Neural cell (in vitro differentiated cells): ENCODE data around the gene MAPT. TPM values are rescaled to one million over a fixed set of nuclear protein-coding genes. Genes with fewer than 3 reads are reported as not detected.

Experiments used
- H2AFZ ChIP-seq: fragments of 200-600, 300-800 bp; sonication (generic), shearing (Covaris generic); 2 replicates; pipeline ENCODE4 v1.6.0; 2014; ENCODE audit warnings: low read depth, mild to moderate bottlenecking, antibody characterized with exemption, low read length, moderate library complexity
- H3F3A ChIP-seq: fragments of 200-600 bp; shearing (Covaris generic); 2 replicates; pipeline ENCODE4 v1.6.1; 2016; ENCODE audit warnings: mild to moderate bottlenecking, moderate library complexity, mixed read lengths, antibody characterized with exemption, low read length; ENCODE audit not compliant: insufficient read depth, poor library complexity, severe bottlenecking
- H3K27ac ChIP-seq: fragments of 200-600, 300-800 bp; sonication (generic), shearing (Covaris generic); 2 replicates; pipeline ENCODE4 v1.5.1; 2014; ENCODE audit warnings: mild to moderate bottlenecking, low read length, moderate library complexity
- H3K27me3 ChIP-seq: fragments of 300-800, 200-600 bp; sonication (generic), shearing (Covaris generic); 2 replicates; pipeline ENCODE4 v1.6.0; 2014; ENCODE audit warnings: mild to moderate bottlenecking, low read depth, low read length, moderate library complexity; ENCODE audit not compliant: insufficient read depth
- H3K36me3 ChIP-seq: fragments of 300-800, 200-600 bp; sonication (generic), shearing (Covaris generic); 2 replicates; pipeline ENCODE4 v1.5.1; 2014; ENCODE audit warnings: mild to moderate bottlenecking, antibody characterized with exemption, low read length, moderate library complexity; ENCODE audit not compliant: insufficient read depth
- H3K4me2 ChIP-seq: fragments of 300-800, 200-600 bp; sonication (generic), shearing (Covaris generic); 2 replicates; pipeline ENCODE4 v1.6.0; 2014; ENCODE audit warnings: mild to moderate bottlenecking, low read length
- H3K4me3 ChIP-seq: fragments of 300-800, 200-600 bp; sonication (generic), shearing (Covaris generic); 2 replicates; pipeline ENCODE4 v1.5.1; 2014; ENCODE audit warnings: mild to moderate bottlenecking, low read length, moderate library complexity
- H3K79me2 ChIP-seq: fragments of 200-600 bp; shearing (Covaris generic); replicated peaks from 2 replicates; pipeline ENCODE4 v1.6.0; 2014; ENCODE audit warnings: mild to moderate bottlenecking, low read length, moderate library complexity; ENCODE audit not compliant: insufficient read depth
- H3K9ac ChIP-seq: fragments of 300-800, 200-600 bp; sonication (generic), shearing (Covaris generic); 2 replicates; pipeline ENCODE4 v1.6.1; 2016; ENCODE audit warnings: mild to moderate bottlenecking, low read length, mixed read lengths
- H3K9me2 ChIP-seq: fragments of 200-600 bp; shearing (Covaris generic); 2 replicates; pipeline ENCODE4 v1.6.1; 2016; ENCODE audit warnings: mild to moderate bottlenecking, low read length, mixed read lengths; ENCODE audit not compliant: insufficient read depth
- H3K9me3 ChIP-seq: fragments of 200-600, 300-800 bp; sonication (generic), shearing (Covaris generic); 2 replicates; pipeline ENCODE4 v1.6.1; 2016; ENCODE audit warnings: mild to moderate bottlenecking, mixed run types, low read length, moderate library complexity, mixed read lengths
- H4K20me1 ChIP-seq: fragments of 200-600 bp; shearing (Covaris generic); 2 replicates; pipeline ENCODE4 v1.6.1; 2016; ENCODE audit warnings: mild to moderate bottlenecking, mixed run types; ENCODE audit not compliant: insufficient read depth
- CTCF ChIP-seq: fragments of 450-650 bp; IDR thresholded peaks from 2 replicates; pipeline ENCODE4 v1.5.1; 2014; ENCODE audit warnings: antibody characterized with exemption, mild to moderate bottlenecking, moderate library complexity; ENCODE audit not compliant: poor library complexity, severe bottlenecking
- EP300 ChIP-seq: fragments of 450-650 bp; conservative IDR thresholded peaks from 2 replicates; pipeline ENCODE4 v1.6.1; 2014; ENCODE audit warnings: antibody characterized with exemption, mild to moderate bottlenecking, moderate library complexity; ENCODE audit not compliant: poor library complexity, severe bottlenecking
- EZH2 ChIP-seq: fragments of 200-600, 300-800 bp; shearing (Covaris generic), sonication (generic); IDR thresholded peaks from 2 replicates; pipeline ENCODE4 v1.6.1; 2014; ENCODE audit warnings: antibody characterized with exemption, low read length, borderline replicate concordance, mild to moderate bottlenecking; ENCODE audit not compliant: insufficient read depth, poor library complexity, severe bottlenecking
- MXI1 ChIP-seq: fragments of 450-650 bp; conservative IDR thresholded peaks from 2 replicates; pipeline ENCODE4 v1.6.1; 2014; ENCODE audit warnings: antibody characterized with exemption, mild to moderate bottlenecking; ENCODE audit not compliant: poor library complexity, severe bottlenecking
- POLR2AphosphoS5 ChIP-seq: IDR thresholded peaks from 2 replicates; pipeline ENCODE4 v1.6.1; 2012
- RAD21 ChIP-seq: fragments of 450-650 bp; conservative IDR thresholded peaks from 2 replicates; pipeline ENCODE4 v1.6.1; 2014; ENCODE audit warnings: antibody characterized with exemption, mild to moderate bottlenecking, moderate library complexity
- REST ChIP-seq: IDR thresholded peaks from 2 replicates; pipeline ENCODE4 v1.6.1; 2012; ENCODE audit warnings: borderline replicate concordance
- SMC3 ChIP-seq: fragments of 450-650 bp; conservative IDR thresholded peaks from 2 replicates; pipeline ENCODE4 v1.6.1; 2014; ENCODE audit warnings: antibody characterized with exemption, mild to moderate bottlenecking, moderate library complexity; ENCODE audit not compliant: poor library complexity
- TAF1 ChIP-seq: IDR thresholded peaks from 2 replicates; pipeline ENCODE4 v1.6.1; 2012; ENCODE audit warnings: low read depth
- polyA plus RNA-seq: library from polyadenylated mRNA; depleted of rRNA; stranded (reverse); fragments of >200 nt; gene quantifications from 2 replicates; pipeline ENCODE4 v1.2.3, GENCODE V29; 2014

Gene MAPT
- polyA plus RNA-seq, 1 donor from 2014 or later, result 94.5 TPM

- no peaks in the 10 kb centered on the region for H3F3A ChIP-seq
- H2AFZ ChIP-seq, result no peak overlapping the region
- TF ChIP-seq SMC3 (no peak), EZH2 (no peak), MXI1 (no peak), REST (no peak), RAD21 (no peak), TAF1 (no peak), POLR2AphosphoS5 (no peak), EP300 (no peak), CTCF (no peak)
- H3K36me3 ChIP-seq, result peaks cover 3% of the 10 kb centered on the region
- H3K79me2 ChIP-seq, result peaks cover 5% of the 10 kb centered on the region
- H3K9me2 ChIP-seq, result no peaks in the 10 kb centered on the region
- no peaks in the 10 kb centered on the region for H3K9me3 ChIP-seq
- peaks cover 2% of the 10 kb centered on the region for H4K20me1 ChIP-seq
- no peak overlapping the region for H3K9ac ChIP-seq
- no peak overlapping the region for H3K4me3 ChIP-seq
- H3K27ac ChIP-seq, result no peak overlapping the region
- H3K4me2 ChIP-seq, result no peak overlapping the region
- H3K27me3 ChIP-seq, result no peaks in the 10 kb centered on the region
Measured at GRCh38 chr17:46039592-46040186, 145.3 kb downstream of the MAPT start.

- no peak overlapping the region for H3K27ac ChIP-seq
- no peak overlapping the region for H3K9ac ChIP-seq
- H3F3A ChIP-seq, result no peaks in the 10 kb centered on the region
- TF ChIP-seq TAF1 (no peak), REST (no peak), CTCF (no peak), SMC3 (no peak)
- H3K9me3 ChIP-seq, result no peaks in the 10 kb centered on the region
- peaks cover 9% of the 10 kb centered on the region for H3K36me3 ChIP-seq
- peaks cover 5% of the 10 kb centered on the region for H3K79me2 ChIP-seq
- H3K27me3 ChIP-seq, result no peaks in the 10 kb centered on the region
- H4K20me1 ChIP-seq, result peaks cover 5% of the 10 kb centered on the region
- H3K4me3 ChIP-seq, result no peak overlapping the region
- H2AFZ ChIP-seq, result no peak overlapping the region
- no peaks in the 10 kb centered on the region for H3K9me2 ChIP-seq
- H3K4me2 ChIP-seq, result no peak overlapping the region
Measured at GRCh38 chr17:46042246-46042645, 147.9 kb downstream of the MAPT start.
